GM21360 (cell line): ENCODE data around the gene CCDC120.

Experiments used
- ATAC-seq: cut with Tn5 transposase; IDR thresholded peaks from one replicate; pipeline ENCODE4 v1.9.1; 2021; ENCODE audit warnings: mild to moderate bottlenecking, moderate library complexity; ENCODE audit not compliant: unreplicated experiment

Gene CCDC120, protein sequence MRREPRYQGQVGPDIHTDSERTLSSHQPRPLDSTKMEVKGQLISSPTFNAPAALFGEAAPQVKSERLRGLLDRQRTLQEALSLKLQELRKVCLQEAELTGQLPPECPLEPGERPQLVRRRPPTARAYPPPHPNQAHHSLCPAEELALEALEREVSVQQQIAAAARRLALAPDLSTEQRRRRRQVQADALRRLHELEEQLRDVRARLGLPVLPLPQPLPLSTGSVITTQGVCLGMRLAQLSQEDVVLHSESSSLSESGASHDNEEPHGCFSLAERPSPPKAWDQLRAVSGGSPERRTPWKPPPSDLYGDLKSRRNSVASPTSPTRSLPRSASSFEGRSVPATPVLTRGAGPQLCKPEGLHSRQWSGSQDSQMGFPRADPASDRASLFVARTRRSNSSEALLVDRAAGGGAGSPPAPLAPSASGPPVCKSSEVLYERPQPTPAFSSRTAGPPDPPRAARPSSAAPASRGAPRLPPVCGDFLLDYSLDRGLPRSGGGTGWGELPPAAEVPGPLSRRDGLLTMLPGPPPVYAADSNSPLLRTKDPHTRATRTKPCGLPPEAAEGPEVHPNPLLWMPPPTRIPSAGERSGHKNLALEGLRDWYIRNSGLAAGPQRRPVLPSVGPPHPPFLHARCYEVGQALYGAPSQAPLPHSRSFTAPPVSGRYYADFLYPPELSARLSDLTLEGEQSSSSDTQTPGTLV

DNA sequence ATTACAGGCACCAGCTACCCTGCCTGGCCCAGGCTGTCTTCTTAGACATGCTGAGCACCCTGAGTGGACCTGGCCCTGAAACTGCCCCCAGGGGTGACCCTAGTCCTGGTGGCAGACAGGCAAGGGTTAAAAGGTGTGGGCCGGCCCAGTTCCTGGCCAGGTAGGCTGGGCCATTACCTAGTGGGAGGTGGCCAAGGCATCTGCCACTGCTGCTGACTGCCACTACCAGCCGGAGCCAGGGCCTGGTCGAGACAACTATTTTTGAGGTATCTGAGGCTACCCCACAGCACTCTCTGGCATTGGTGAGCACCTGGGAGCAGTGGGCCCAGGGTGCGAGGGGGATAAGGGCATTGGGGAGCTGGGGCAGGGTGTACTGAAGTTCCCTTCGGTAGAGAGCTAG lies at the start of gene CCDC120:
Gene CCDC120, plus strand, starts transcription at position 206 of the 400 bp plus-strand sequence. CDS start 3,043 bp downstream, outside the sequence.
- no peak for ATAC-seq

DNA sequence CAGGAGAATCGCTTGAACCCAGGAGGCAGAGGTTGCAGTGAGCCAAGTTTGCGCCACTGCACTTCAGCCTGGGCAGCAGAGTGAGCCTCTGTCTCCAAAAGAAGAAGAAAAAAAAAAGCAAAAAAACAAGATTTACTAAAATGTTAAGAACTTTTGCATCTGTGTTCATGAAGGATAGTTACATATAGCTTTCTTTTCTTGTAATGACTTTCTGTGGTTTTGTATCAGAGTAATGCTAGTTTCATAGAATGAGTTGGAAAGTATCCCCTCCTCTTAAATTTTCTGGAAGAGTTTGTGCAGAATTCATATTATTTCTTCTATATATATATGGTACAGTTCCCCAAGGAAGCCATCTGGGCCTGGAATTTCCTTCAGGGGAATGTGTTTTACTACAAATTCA lies 39.7 kb upstream of the CCDC120 start:
- no peak for ATAC-seq

DNA sequence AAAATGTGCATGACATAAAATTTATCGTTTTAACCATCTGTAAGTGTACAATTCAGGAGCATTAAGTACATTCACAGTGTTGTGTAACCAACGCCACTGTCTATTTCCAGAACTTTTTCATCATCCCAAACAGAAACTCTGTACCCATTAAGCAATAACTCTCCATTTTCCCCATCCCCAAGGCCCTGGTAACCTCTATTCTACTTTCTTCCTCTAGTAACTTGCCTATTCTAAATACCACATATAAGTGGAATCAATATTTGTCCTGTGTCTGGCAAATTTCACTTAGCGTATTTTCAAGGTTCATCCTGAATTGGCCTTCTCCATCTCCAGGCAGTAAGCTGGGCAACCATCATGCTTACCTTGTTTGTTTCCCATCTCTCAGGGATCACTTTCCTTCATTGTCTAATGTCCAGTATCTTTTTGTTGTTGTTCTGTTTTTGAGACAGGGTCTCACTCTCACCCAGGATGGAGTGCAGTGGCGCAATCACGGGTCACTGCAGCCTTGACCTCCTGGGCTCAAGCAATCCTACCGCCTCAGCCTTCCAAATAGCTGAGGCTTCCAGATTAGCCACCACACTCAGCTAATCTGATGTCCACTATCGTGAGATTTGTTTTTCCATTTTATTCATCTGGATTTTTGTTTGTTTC lies 39.1 kb upstream of the CCDC120 start:
- ATAC-seq: no peak

DNA sequence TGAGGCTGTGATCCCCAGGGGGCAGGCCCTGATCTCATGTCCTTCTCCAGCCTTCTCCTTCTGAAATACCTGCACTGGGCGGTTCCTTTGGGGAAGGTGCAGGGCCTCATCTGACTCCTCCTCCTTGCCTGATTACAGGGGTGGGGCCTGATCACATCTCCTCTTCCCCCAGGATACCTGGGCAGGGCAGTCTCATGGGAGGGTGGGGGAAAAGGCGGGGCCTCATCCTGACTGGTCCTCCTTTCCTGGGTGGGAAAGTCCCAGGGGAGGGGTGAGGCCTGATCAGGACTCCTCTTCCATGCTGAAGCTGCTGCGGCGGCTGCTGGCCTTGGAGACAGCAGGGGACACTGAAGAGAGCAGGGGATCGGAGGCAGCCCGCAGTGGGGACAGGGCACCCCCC lies 28.9 kb upstream of the CCDC120 start:
- ATAC-seq: no peak

DNA sequence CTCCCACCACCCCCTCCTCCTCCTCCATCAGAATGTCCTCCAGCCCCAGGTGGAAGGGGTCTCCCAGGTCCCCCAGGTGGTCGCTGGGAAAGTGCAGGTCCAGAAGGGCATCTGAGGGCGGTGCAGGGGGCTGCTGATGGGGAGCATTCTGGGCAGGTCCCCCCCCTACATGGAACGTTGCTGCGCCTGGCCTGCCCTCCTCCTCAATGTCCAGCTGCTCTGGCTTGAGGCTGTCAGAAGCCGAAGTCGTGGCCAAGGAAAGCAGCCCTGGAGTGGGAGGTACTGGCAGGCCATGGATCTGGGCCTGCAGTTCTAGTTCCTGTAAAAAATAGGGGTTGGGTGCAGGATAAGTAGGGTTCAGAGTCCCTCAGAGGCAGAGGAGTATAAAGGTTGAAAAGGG lies 28.5 kb upstream of the CCDC120 start:
- ATAC-seq: no peak

DNA sequence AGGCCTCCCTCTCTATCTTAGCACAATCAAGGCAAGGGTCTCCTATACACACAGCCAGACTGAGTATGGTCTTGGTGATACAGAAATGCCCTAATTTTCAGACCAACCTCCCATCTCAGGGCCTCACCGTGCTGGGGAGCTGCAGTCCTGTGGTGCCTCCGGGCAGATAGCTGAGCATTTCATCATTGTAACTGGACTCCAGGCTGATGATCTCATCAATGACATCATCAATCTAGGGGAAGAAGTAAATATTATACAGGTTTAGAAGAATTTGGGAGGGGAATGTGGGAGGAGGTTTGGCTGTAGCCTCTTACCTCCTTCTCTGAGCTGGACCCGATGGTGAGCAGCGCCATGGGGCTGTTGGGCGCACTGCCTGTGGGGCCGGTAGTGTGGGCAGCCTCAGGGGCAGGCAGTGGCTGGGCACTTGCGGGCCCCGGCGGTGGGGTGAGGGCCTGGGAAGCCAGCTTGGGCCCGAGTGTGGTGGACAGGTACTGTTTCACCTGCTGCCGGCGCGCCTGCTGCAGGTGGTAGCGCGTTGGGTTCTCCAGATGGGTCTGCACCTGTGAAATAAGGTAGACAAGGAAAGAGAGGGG lies 20.8 kb upstream of the CCDC120 start:
- ATAC-seq: no peak

DNA sequence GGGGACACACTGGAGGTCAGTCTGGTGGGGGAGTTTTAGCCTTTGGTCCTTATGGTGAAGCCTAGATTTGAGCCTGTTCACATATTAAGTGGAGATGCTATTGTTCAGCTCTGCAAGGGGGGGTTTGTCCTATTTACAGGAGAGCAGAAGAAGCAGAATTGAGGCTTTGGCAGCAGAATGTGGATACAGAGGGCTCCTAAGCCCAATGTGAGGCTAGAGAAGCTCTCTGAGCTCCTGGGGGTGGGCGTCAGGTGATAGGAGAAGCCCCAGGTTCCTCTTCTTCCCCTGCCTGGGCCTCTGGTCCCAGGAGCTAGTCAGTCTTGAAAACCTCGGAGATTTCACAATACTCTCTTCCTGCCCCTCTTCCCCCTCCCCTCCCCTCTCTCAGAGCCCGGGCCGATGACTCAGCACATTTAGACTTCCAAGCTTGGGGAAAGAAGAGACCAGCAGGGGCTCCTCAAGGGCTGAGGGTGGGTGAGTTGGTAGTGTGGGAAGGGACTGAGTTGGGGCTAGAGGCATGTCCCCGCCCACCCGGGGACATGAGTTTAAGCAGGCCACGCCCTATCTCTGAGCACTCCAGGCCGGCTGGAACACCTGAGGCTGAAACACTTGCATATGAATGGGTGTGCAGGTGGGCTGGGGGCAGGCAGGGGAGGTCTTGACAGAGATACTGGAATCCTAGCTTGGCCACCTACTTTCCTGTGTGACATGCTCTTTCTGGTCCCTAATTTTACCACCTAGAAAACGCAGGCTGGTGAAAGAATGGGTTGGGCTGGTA lies 19.0 kb upstream of the CCDC120 start:
- no peak for ATAC-seq

DNA sequence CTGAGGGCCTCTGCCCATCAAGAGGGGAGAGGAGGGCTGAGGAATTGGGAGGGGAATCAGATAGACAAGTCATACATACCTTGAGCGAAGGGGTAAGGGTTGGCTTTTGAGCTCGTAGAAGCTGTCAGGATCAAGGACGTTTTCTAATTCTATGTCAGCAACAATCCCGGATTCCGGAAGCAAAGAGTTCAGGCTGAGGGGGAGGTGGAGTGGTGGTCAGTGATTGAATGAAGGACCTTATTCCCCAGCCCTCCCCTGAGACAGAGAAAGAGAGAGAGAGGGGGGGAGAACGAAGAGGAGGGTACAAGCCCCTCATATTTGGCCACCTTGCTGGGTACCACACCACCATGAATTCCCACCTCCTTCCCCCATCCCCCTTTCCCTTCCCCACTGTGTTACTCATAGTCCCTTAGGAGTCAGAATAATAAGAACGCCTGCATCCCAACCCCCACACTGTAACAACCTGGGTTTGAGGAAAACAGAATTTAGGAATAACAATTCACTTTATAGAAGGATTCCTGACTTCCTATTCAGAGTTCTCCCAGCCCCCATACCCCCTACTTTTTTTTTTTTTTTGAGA lies 18.3 kb upstream of the CCDC120 start:
- no peak for ATAC-seq

DNA sequence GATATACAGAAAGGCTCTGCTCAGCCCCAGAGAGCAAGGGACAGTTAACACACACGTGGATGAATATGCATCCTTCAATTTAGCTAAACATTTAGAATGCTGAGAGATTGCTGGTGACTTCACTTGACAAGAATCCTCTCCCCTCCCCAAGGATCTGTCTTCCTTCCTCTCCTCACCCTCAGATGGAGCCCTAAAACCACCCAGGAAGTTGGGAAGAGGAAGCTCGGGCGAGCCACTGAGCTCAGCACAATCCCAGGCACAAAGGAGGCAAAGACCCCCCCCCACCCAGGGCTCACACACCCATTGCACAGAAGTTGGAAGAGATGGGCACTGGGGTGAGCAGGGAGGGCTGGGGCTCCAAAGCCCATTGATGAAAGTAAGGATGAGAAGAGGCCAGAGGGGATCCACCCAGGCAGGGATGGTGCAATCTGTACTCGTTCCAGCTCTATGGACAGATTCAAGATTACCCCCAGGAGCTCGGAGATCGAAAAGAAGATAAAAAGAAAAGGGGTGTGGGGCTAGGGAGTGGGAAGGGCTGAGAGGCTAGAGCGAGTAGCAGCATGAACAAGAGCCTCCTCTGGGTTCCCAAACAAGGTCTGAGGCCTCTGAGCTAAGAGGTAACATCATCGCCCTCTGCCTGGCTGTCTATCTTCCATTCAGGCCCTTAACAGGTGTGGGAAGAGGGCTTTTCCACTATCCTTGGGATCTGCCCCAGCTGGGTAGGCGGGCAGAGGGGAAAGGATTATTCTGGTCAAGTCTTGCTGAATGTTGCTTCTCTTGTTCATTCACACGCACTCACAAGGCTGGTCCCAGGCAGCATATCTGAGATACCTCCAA lies 16.8 kb upstream of the CCDC120 start:
- ATAC-seq: no peak

DNA sequence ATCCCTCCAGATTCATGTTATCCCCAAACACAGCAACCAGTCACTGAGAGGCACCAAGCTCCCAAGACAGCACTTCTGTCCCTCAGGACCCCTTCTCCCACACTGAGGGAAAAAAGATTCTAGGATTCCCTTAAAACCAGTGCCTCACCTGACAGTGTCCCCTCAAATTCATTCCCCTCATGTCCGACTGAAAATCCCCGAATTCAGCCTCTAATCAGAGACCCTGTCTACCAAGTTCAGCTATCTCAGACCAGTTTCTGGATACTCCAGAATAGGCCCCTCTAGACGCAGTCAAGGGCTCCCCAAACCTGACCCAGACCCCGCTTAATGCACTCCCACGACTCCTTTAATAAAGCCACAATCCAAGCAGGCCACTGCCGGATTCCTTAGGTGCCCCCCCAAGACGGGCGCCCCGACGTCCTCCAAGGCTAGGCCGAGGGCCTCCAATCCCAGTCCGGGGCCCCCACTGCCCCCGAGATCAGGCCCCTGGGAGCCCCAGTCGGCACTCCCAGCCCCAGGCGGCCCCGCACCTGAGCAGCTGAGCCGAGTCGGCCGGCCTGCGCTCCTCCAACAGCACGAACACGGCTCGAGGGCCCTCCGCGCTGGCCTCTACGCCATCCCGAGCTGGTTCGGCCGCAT lies 16.1 kb upstream of the CCDC120 start:
- no peak for ATAC-seq

DNA sequence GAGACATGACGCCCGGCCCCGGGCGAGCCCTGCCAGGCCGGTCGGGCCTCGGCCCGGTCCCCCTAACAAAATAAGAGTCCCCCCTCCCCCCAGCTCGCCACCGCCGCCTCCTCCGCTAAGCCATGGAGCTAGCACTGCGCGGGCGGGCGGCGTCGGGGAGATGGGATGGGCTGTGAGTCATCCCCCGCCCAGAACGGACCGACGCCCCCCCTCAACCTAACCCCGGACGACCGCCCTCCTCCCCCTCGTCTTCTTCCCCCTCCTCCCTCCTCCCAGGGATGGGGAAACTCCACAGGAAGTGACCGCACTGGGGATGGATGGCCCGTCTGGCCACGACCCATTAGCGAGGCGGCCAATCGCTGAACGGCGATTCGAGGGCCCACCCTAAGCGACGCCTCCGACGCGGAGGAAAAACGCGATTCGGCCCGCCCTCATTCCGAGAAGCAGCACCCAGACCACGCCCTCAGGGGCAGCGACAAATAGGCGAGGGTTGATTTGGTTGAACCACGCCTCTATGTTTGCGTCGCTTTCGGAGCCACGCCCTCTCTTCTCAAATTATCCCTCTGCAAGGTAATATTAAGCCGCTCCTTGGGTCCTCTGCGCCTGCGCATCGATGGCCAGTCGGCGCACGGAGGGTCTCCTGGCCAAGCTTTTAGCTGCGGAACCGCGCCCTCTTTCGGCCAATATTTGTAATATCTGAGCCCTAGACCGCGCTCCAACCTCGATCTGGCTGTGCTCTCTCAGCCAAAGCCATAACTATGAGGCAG lies 15.4 kb upstream of the CCDC120 start, which contains the start of gene TFE3:
Gene TFE3, minus strand, starts transcription at position 138 of the 767 bp plus-strand sequence. Its CDS starts 131 bp downstream, at position 7.
- ATAC-seq: peak; percentile 81

DNA sequence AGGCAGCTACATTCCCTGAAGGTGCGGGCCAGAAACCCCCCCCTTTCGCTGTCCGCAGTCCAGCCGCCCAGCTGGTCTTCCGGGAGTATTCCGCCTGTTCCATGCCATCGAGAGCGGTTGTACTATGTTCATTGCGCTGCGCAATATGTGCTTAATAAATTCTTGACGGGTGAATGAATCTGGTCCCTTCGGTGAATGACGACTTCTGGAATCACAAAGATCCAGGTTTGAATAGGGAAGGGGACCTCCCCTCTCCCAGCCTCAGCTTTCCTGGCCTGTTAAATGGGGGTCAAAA lies 14.9 kb upstream of the CCDC120 start:
- no peak for ATAC-seq

DNA sequence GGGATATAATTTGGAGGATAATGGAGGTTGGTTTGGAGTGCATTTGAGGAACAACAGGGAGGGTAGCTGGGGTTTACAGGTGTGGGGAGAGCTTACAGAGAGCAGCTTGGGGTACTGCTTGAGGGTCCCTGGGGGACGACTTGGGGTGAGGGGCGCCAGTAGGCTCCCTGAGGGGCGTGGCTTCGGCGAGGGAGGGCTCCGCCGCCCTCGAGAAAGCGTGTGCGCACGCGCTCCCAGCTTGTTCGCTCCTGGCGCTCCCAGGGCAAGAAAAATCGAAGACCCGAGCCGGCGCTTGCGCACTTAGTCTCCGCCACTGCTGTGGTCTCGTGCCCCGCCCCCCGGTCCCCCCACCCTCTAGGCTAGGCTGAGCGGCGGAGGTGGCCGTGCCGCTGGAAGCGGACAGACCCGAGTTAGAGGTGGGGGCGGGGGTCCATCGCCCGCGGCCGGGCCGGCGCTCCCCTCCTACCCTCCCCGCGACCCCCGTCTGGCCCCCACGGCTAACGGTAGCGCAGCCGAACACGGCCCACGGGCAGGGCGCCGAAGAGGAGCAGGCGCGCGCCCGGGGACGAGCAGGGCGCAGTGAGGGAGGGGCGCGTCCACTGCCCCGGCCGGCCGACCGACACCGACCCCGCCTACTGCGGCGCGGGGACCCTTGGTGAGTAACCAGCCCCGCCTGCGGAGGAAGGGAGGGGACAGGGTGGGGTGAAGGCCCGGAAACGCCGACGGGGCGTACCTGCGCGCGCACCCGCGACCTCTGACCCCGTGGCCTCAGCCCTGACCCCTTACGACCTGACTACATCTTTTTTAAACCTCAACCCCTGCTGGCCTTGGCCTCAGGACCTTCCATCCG lies 5.4 kb upstream of the CCDC120 start:
- ATAC-seq: no peak

DNA sequence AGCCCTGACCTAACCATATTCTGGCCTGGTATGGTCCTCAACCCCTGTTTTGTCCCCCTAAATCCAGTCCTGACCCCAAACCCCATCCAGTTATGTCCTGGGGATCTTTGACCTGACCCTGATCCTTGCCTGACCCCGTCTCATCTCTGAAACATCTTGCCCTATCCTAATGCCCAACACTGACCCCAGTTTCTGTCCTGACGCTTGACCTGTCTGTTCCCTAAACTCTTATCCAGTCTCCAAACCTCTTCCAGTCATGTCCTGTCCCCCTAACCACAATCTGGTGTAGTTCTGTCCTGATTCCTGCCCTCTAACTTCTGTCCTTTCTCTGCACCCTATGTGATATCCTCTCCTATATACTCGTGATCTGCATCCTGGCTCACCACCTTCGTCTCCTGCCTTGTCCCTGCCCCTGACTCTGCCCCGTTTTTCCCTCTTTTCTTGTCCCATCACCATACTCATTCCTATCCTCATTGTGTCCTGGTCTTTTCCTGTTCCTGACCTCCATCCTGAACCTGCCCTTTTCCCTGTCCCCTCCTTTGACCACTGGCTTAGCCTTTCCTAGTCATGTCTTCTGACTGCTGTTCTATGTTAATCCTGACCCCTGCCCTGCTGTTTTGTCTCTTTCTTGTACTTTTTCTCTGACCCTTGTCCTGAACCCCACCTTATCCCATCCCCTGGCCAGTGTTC lies 4.6 kb upstream of the CCDC120 start:
- ATAC-seq: no peak

DNA sequence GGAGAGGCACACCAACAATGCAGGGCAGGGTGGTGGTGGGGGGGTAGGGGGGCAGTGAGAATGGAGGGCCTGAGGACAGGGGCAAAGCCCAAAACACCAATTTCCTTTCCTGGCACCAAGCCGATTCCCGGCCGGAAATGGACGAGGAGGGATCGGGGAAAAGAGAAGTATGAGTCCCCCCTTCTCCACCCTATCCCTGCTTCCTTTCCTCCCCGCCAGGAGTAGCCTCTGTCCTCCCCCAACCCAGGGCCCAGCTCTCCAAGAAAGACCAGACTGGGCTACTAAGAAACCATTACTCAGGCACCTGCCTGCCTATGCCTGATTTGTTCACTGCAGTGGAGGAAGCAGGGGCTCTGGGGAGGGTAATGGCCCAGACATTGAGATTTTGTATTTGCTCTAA lies 402 bp downstream of the CCDC120 start:
- ATAC-seq: no peak

DNA sequence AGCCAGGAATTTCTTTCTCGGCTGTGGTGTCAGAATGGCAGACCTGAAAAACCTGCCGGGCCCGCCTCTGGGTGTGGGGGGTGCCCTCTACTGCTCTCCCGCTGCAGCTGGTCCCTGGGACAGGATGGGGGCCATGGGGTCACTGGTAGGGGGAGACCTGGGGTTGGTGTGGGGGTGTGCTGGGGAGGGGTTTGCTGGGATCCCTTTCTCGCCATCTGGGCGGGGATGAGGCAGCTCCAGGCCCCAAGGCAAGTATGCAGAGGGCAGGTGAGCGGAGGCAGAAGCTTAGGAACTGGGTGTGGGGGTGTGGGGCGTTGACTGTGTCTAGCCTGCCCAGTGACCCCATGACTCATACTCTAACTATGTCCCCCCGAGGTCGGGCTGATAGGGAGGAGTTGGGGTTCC lies 884 bp downstream of the CCDC120 start:
- no peak for ATAC-seq

DNA sequence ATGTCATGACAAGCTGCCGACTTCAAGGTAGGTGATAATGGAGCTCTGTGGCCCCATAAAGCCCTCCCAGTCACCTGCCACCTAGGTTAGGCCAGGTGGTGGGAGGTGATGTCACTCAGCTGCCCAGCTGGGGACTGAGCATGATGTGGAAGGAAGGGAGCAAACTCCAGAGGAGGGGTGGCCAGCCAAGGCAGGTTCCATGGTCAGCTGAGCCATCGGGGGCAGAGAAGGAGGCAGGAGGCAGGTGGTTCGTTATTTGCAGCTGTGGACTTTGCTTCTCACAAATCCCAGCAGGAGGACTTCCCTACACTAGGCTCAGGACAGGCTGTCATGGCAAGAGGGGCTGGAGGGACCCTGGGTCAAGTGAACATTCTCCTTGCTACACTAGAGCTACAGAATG lies 2.1 kb downstream of the CCDC120 start:
- ATAC-seq: no peak
